Motor neuron (in vitro differentiated cells): ENCODE data around the gene MDGA2. TPM values are rescaled to one million over a fixed set of nuclear protein-coding genes. Genes with fewer than 3 reads are reported as not detected.
A peak's percentile ranks its signal among the peaks of the same experiment; 100 is the strongest.
"Not testable (repeated sequence)": the region's sequence is repeated elsewhere in the genome, so short reads cannot be mapped to it uniquely, and the experiment has no call there.

ENCODE experiments used
- ATAC-seq, 8 experiments: fragments of 200-7000 bp; cut with Tn5 transposase; replicated peaks in 6 of 8; 2 replicates each; pipeline ENCODE4 v1.8.0; 2021; ENCODE audit warnings: mild to moderate bottlenecking in 8 of 8, moderate library complexity in 8 of 8
- H3K27ac ChIP-seq, 2 donors: fragments of 250-450 bp; sonication (Bioruptor Pico); 2 replicates each; pipeline ENCODE4 v1.9.0; 2021; ENCODE audit warnings: antibody characterized with exemption in 2 of 2, mild to moderate bottlenecking in 2 of 2, moderate library complexity in 1 of 2
- H3K4me1 ChIP-seq, 2 donors: fragments of 250-450 bp; sonication (Bioruptor Pico); replicated peaks in 1 of 2; 2 replicates each; pipeline ENCODE4 v1.6.1; 2021; ENCODE audit warnings: antibody characterized with exemption in 2 of 2, mild to moderate bottlenecking in 2 of 2, moderate library complexity in 1 of 2
- H3K4me3 ChIP-seq, 5 donors: fragments of 250-450 bp; sonication (Bioruptor Pico); 2 replicates each; pipeline ENCODE4 v1.9.0; 2021; ENCODE audit warnings: antibody characterized with exemption in 5 of 5, mild to moderate bottlenecking in 5 of 5, moderate library complexity in 4 of 5
- WGBS, 10 experiments: fragments of 450-650 bp; shearing (Covaris generic); methylation state at CpG; one replicate each; pipeline ENCODE4 v1.0.0; 2022; 5-methylcytosine and 5-hydroxymethylcytosine counted together
- in situ Hi-C, 9 experiments: fragments of 400-800 bp; cut with MboI; loops; one replicate each; pipeline ENCODE4 v1.15.0; 2021; ENCODE audit warnings: low sequenced_read_pairs in 9 of 9, low pct_unique_long_range_greater_than_20kb in 2 of 9; ENCODE audit not compliant: unreplicated experiment in 9 of 9
- total RNA-seq, 8 experiments: library from RNA; unstranded; fragments of 300-600 nt; gene quantifications; 2 replicates each; pipeline versions ENCODE4 v1.2.3 to v1.2.4, GENCODE V29; 2022

Gene MDGA2
- total RNA-seq, 8 experiments from 2014 or later: 0.05 to 21.2 (median 8.4) TPM

GRCh38 chr14:47189911-47190484 lies 485.4 kb downstream of the MDGA2 start:
- peak in 5 of 8 experiments; percentile 40 to 62 (median 54) for ATAC-seq
- 8 to 79% (median 63%) methylated on average over 1 to 5 of the region's 5 CpGs for WGBS, 10 experiments
- no peak overlapping the region for H3K4me3 ChIP-seq
- in situ Hi-C loops: no loop called here
- peaks cover 9 to 39% of the 10 kb centered on the region in 2 donors for H3K4me1 ChIP-seq
- no peak overlapping the region for H3K27ac ChIP-seq

DNA sequence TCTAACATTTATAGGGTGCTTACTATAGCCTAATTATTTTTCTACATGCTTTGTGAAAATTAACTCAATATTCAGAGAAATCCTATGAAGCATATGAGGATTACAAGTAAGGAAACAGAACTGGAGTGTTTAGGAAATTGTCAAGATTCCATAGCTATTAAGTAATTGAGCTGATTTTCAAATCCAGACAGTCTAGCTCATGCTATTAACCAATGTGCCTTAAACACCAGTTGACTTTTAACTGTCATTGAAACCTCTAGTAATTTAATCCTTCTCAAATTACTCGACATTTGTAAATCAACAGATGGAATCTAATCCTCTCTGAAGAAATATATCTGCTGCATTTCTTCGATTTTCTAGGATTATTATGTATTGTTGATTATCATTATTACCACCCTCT lies 488.9 kb downstream of the MDGA2 start:
- H3K4me3 ChIP-seq: no peak overlapping the region
- H3K4me1 ChIP-seq: peaks cover 6 to 20% of the 10 kb centered on the region in 2 donors
- peak in 1 of 8 experiments; percentile 16 for ATAC-seq
- in situ Hi-C loops: no loop called here
- 0 to 100% (median 72%) methylated on average over 2 of the region's 2 CpGs; no CpG with 5 or more reads in 1 of the 10 experiments for WGBS, 10 experiments
- no peak overlapping the region for H3K27ac ChIP-seq

DNA sequence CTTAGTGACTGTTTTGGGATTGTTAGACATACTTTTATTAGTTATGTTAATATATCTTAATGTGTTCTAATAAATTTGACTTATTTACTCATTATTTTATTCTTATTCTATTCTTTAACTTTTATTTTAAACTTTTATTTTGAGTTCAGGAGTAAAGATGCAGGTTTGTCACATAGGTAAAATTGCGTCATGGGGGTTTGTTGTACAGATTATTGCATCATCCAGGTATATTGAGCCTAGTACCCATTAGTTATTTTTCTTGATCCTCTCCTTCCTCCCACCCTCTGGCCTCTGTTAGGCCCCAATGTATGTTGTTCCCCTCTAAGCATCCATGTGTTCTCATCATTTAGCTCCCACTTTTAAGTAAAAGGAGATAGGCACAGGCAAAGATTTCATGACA lies 495.5 kb downstream of the MDGA2 start:
- no peak overlapping the region for H3K4me3 ChIP-seq
- H3K27ac ChIP-seq: no peak overlapping the region
- H3K4me1 ChIP-seq: no peaks in the 10 kb centered on the region
- ATAC-seq: no peak
- in situ Hi-C loops: no loop called here
- 27 to 100% (median 100%) methylated on average over 1 of the region's 1 CpG for WGBS, 10 experiments

- in situ Hi-C loops, H3K4me3 ChIP-seq, ATAC-seq, H3K4me1 ChIP-seq, H3K27ac ChIP-seq: not testable (repeated sequence)
- 75 to 100% (median 84%) methylated on average over 2 to 7 of the region's 10 CpGs; no CpG with 5 or more reads in 5 of the 10 experiments for WGBS, 10 experiments
Observed at GRCh38 chr14:47171896-47172295, 503.5 kb downstream of the MDGA2 start.

GRCh38 chr14:47167402-47167801 lies 508.0 kb downstream of the MDGA2 start:
- ATAC-seq: no peak
- no peak overlapping the region for H3K4me3 ChIP-seq
- H3K4me1 ChIP-seq: no peaks in the 10 kb centered on the region
- in situ Hi-C loops: no loop called here
- 0 to 100% (median 85%) methylated on average over 1 of the region's 1 CpG; no CpG with 5 or more reads in 2 of the 10 experiments for WGBS, 10 experiments
- no peak overlapping the region for H3K27ac ChIP-seq

- Histone ChIP-seq H3K27ac (no peak overlapping the region), H3K4me3 (no peak overlapping the region), H3K4me1 (no peaks in the 10 kb centered on the region)
- WGBS, 10 experiments: 25 to 100% (median 94%) methylated on average over 1 to 5 of the region's 13 CpGs; no CpG with 5 or more reads in 1 of the 10 experiments
- ATAC-seq: no peak
- in situ Hi-C loops: no loop called here
Observed at GRCh38 chr14:47155395-47155794, 520.0 kb downstream of the MDGA2 start.

GRCh38 chr14:47154276-47154797 lies 521.1 kb downstream of the MDGA2 start:
- no peak for ATAC-seq
- Histone ChIP-seq H3K4me3 (no peak overlapping the region), H3K4me1 (no peaks in the 10 kb centered on the region), H3K27ac (no peak overlapping the region)
- in situ Hi-C loops: no loop called here
- 0 to 100% (median 47%) methylated on average over 2 to 7 of the region's 14 CpGs; no CpG with 5 or more reads in 2 of the 10 experiments for WGBS, 10 experiments

- ATAC-seq: no peak
- in situ Hi-C loops: no loop called here
Observed at GRCh38 chr14:47153746-47154145, 521.7 kb downstream of the MDGA2 start.

DNA sequence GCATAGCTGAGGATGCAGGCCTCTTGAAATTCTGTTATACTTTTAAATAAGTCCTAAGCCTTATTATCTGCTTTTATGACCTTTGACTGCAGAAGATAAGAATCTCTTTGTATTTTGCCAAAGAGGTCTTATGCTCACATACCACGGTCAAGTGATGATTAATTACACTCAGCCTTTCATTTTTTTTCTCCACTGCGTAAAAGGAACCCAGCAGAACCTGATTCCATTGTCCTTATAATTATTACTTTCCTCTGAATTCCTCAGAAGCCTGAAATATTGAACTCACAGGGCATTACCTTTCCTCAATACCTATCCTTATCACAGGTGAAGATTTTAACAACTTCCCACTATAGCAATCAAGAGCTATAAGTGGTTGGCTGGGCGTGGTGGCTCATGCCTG lies 525.1 kb downstream of the MDGA2 start:
- WGBS, 10 experiments: 7 to 88% (median 66%) methylated on average over 1 to 3 of the region's 3 CpGs
- no peak overlapping the region for H3K27ac ChIP-seq
- in situ Hi-C loops: no loop called here
- H3K4me1 ChIP-seq: no peaks in the 10 kb centered on the region
- ATAC-seq: no peak
- H3K4me3 ChIP-seq: no peak overlapping the region

More at GRCh38 chr14:47153746-47154145, 521.7 kb downstream of the MDGA2 start:
- H3K4me1 ChIP-seq: no peaks in the 10 kb centered on the region
- no peak overlapping the region for H3K4me3 ChIP-seq
- H3K27ac ChIP-seq: no peak overlapping the region

DNA sequence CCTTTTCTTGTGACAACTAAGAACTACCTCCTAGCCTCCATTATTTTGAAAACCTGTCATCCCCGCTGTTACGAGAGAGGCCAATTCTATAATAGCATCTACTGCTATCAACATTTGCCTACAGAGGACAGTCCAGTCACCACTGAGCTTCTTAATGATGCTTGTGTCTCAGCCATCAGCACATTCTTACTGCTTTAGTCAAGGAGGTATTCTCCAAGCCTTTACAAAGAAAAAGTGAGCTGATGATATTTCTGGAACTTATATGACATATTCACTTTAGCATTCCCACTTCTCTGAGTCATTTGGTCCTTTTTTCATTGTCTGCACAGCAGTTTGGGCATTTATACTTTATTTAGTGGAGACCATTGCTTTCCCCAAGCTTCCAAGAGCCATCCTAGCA lies 526.1 kb downstream of the MDGA2 start:
- WGBS, 10 experiments: 0 to 100% (median 86%) methylated on average over 1 to 2 of the region's 2 CpGs; no CpG with 5 or more reads in 1 of the 10 experiments
- Histone ChIP-seq H3K4me3 (no peak overlapping the region), H3K4me1 (no peaks in the 10 kb centered on the region), H3K27ac (no peak overlapping the region)
- in situ Hi-C loops: no loop called here
- ATAC-seq: no peak

DNA sequence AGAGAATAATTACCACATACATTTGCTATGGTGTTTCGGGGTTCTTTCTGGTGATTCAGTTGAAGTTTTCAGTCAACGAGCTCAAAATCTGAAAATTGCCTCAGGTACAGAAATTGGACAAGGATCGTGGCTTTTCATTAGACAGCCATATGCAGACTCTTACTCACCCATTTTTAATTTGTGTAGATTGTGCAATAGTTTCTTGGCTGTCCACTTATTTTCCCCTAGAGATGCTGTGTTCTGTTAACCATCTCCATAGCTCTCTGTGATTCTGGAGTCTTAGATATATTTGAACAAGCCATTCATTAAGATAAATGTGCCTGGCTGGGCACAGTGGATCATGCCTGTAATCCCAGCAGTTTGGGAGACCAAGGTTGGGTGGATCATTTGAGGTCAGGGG lies 526.7 kb downstream of the MDGA2 start:
- in situ Hi-C loops: no loop called here
- WGBS, 10 experiments: 0 to 100% (median 70%) methylated on average over 1 to 3 of the region's 3 CpGs
- H3K27ac ChIP-seq: no peak overlapping the region
- ATAC-seq: no peak
- no peaks in the 10 kb centered on the region for H3K4me1 ChIP-seq
- H3K4me3 ChIP-seq: no peak overlapping the region

DNA sequence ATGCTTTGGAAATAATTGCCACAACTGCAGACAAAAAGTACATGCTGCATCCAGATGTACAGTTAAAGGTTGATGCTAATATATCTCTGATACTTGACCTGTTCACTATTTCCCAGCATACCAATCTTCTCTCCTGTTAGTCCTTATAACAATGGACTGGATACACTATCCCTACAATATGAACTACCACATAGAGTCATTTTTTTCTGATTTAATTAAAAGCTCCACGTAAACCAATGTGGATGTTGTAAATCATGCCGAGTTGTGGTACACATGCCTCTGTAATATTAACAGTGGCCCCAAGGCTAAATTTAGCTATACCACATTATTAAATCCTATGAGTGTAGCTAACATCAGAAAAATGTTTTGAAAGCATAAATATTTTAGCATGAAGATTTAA lies 554.8 kb downstream of the MDGA2 start:
- peak in 5 of 8 experiments; percentile 73 to 90 (median 85) for ATAC-seq
- H3K4me3 ChIP-seq: no peak overlapping the region
- in situ Hi-C loops: no loop called here
- peaks cover 0 to 14% of the 10 kb centered on the region in 2 donors for H3K4me1 ChIP-seq
- WGBS, 10 experiments: 0 to 100% (median 54%) methylated on average over 1 to 2 of the region's 2 CpGs; no CpG with 5 or more reads in 1 of the 10 experiments
- H3K27ac ChIP-seq: no peak overlapping the region

- in situ Hi-C loops: no loop called here
- ATAC-seq: no peak
- Histone ChIP-seq H3K27ac (no peak overlapping the region), H3K4me1 (no peaks in the 10 kb centered on the region), H3K4me3 (no peak overlapping the region)
- 0 to 60% (median 45%) methylated on average over 1 to 2 of the region's 2 CpGs; no CpG with 5 or more reads in 4 of the 10 experiments for WGBS, 10 experiments
Observed at GRCh38 chr14:47103771-47104170, 571.6 kb downstream of the MDGA2 start.

GRCh38 chr14:47102472-47102871 lies 572.9 kb downstream of the MDGA2 start:
- WGBS, 10 experiments: 0 to 100% (median 46%) methylated on average over 1 to 3 of the region's 3 CpGs; no CpG with 5 or more reads in 2 of the 10 experiments
- no peak for ATAC-seq
- no peak overlapping the region for H3K4me3 ChIP-seq
- in situ Hi-C loops: no loop called here
- H3K4me1 ChIP-seq: no peaks in the 10 kb centered on the region
- H3K27ac ChIP-seq: no peak overlapping the region
